GM12875 (cell line): ENCODE results near the gene SLC35E4.

Experiments
- H3K4me3 ChIP-seq: one replicate; pipeline ENCODE4 v1.5.1; 2011; ENCODE audit warnings: low read depth, low read length, control low read depth
- CTCF ChIP-seq: IDR thresholded peaks from 2 replicates; pipeline ENCODE4 v1.5.1; 2011; ENCODE audit warnings: low read depth, mild to moderate bottlenecking, control low read depth, inconsistent platforms, low read length, moderate library complexity, borderline replicate concordance; ENCODE audit not compliant: insufficient read depth

The SLC35E4 gene

GRCh38 chr22:30643055-30643875 is 7.7 kb downstream of the SLC35E4 start:
- TF ChIP-seq CTCF: no peak
- no peak overlapping the region for H3K4me3 ChIP-seq

DNA sequence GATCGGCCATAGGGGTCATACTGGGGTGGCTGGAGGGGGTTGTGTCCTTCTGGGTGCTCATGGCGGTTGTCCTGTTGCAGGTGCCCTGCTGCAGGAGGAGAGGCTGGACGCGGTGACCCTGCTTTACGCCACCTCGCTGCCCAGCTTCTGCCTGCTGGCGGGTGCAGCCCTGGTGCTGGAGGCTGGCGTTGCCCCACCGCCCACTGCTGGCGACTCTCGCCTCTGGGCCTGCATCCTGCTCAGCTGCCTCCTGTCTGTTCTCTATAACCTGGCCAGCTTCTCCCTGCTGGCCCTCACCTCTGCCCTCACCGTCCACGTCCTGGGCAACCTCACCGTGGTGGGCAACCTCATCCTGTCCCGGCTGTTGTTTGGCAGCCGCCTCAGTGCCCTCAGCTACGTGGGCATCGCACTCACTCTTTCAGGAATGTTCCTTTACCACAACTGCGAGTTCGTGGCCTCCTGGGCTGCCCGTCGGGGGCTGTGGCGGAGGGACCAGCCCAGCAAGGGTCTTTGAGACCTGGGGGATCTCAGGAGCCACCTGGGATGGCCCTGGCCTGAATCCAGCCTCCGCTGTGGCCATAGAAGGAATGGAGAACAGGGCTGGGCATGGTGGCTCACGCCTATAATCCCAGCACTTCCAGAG is 11.1 kb downstream of the SLC35E4 start:
- H3K4me3 ChIP-seq: no peak overlapping the region
- no peak for TF ChIP-seq CTCF

DNA sequence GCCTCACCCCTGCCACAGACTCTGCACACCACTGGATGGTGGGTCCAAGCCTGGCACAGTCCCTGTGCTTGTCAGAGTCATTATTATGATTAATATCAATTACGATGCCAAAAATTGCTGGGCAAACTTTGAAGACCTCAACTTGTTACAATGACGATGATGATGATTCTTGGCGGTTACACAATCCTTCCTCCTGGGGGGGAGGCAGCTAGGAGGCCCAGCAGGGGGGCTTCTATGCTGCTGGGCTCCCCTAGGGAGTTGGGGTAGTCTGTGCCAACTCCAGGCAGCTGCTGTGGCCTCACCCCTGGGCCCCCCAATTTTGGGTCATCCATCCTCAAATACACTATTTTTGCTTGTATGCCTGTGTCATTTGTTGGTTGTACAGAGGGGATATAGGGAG is 12.0 kb downstream of the SLC35E4 start:
- TF ChIP-seq CTCF: no peak
- no peak overlapping the region for H3K4me3 ChIP-seq

GRCh38 chr22:30648825-30649224 is 13.2 kb downstream of the SLC35E4 start:
- no peak overlapping the region for H3K4me3 ChIP-seq
- TF ChIP-seq CTCF: no peak

GRCh38 chr22:30649430-30650007 is 13.9 kb downstream of the SLC35E4 start:
- no peak overlapping the region for H3K4me3 ChIP-seq
- no peak for TF ChIP-seq CTCF

GRCh38 chr22:30650508-30651116 is 15.0 kb downstream of the SLC35E4 start:
- TF ChIP-seq CTCF: no peak
- H3K4me3 ChIP-seq: no peak overlapping the region

GRCh38 chr22:30652852-30653251 is 17.3 kb downstream of the SLC35E4 start:
- H3K4me3 ChIP-seq: no peak overlapping the region
- no peak for TF ChIP-seq CTCF
